HG02973 (cell line): Measurements from ENCODE around the gene EMC9.
"Not testable (repeated sequence)": the region's sequence is repeated elsewhere in the genome, so short reads cannot be mapped to it uniquely, and the experiment has no call there.

Experiments used
- ATAC-seq: cut with Tn5 transposase; IDR thresholded peaks from one replicate; pipeline ENCODE4 v1.9.1; 2021; ENCODE audit warnings: moderate library complexity; ENCODE audit not compliant: unreplicated experiment

EMC9 gene

GRCh38 chr14:24110523-24110922 lies 30.9 kb downstream of the EMC9 start:
- ATAC-seq, result no peak

- ATAC-seq, result no peak
These were observed 31.3 kb downstream of the EMC9 start for GRCh38 chr14:24110060-24110459.

DNA sequence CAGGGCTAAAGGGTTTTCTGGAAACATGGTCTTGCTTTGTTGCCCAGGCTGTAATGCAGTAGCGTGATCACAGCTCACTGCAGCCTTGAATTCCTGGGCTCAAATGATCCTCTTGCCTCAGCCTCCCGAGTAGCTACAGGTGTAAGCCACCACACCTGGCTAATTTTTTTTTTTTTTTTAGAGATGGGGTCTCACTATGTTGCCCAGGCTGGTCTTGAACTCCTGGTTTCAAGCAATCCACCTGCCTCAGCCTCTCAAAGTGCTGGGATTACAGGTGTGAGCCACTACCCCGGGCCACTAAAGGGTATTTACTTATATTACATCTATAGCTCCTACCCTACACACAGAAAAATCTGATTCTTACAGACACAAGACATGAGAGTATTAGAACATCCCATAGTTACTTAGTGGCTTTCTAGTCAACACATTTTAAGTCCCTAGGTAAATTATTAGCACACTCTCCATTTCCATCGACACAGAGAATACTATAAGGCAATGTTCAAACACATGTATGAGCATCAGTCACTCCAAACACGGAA lies 33.0 kb downstream of the EMC9 start:
- no peak for ATAC-seq

DNA sequence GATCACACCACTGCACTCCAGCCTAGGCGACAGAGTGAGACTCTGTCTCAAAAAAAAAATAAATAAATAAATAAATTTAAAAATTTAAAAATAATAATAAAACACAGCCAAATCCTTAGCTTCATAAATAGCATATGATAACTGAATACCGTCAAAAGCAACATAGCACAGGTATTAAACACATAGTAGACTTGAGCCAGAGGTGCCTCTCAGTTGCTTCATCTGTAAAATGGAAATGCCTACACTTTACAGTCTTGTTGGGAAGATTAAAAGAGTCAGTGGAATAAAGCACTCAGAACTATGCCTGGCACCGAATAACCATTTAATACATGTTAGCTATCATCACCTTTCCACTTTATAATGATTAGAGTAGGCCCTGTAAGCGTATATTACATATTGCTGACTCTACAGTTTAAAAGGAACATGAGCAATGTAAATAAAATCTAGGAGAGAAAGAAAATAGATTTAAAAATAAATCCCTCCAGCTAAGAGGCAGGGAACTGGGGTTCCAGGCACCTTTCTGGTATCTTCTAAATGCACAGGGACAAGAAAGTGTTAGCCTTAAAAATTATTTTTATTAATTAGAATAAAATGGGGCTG lies 34.6 kb downstream of the EMC9 start:
- no peak for ATAC-seq

DNA sequence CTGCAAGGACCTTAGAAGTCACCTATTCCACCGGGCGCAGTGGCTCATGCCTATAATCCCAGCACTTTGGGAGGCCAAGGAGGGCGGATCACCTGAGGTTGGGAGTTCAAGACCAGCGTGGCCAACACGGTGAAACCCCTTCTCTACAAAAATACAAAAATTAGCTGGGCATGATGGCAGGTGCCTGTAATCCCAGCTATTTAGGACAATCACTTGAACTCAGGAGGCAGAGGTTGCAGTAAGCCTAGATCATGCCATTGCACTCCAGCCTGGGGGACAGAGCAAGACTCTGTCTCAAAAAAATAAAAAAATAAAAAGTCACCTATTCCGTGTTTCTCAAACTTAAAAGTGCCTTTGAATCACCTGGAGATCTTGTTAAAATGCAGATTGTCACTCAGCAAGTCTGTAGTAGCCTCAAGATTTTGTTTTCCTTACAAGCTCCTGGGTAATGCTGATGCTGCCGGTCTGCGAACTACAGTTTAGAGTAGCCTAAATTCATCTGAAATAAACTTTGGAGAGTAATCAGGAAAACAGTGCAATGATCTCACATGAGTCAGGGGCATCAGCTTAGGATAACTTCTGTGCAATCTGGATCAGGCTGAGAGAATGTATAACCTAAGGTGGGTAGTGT lies 35.7 kb downstream of the EMC9 start:
- ATAC-seq, result not testable (repeated sequence)

DNA sequence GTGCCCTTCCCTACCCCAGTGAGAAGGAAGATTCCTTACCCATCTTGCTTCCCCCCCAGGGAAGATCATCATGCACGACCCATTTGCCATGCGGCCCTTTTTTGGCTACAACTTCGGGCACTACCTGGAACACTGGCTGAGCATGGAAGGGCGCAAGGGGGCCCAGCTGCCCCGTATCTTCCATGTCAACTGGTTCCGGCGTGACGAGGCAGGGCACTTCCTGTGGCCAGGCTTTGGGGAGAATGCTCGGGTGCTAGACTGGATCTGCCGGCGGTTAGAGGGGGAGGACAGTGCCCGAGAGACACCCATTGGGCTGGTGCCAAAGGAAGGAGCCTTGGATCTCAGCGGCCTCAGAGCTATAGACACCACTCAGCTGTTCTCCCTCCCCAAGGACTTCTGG lies 37.9 kb downstream of the EMC9 start:
- no peak for ATAC-seq

DNA sequence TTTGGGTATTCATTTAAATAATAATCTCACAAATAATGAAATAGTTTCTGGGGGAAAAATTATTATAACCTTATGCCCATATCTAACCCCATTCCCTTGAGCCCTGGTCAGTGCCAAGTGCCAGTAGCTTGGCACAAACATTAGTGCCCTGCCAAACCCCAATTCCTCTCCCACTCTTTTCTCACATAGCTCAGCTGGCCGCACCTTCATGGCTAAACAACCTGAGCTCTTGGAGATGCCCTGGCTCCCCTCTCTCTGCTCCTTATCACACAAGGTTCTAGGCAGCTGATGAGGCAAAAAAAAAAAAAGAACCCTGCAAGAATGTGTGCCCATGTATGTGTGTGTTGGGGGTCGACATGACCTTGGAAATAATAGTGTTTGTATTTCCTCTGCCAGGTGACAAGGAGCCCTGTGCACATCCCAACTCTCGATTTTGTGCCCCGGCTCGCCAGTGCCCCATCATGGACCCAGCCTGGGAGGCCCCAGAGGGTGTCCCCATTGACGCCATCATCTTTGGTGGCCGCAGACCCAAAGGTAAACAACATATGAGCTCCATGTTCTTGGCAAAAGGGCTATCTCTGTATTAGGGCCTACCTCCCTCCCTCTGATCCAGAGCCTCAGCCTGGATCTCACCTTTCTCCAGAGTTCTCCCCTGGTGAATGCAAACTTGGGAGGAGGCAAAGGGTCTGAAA lies 38.9 kb downstream of the EMC9 start:
- no peak for ATAC-seq

- ATAC-seq, result no peak
These were observed 40.4 kb downstream of the EMC9 start for GRCh38 chr14:24100982-24101494.

- no peak for ATAC-seq
These were observed 41.0 kb downstream of the EMC9 start for GRCh38 chr14:24100197-24100981.

DNA sequence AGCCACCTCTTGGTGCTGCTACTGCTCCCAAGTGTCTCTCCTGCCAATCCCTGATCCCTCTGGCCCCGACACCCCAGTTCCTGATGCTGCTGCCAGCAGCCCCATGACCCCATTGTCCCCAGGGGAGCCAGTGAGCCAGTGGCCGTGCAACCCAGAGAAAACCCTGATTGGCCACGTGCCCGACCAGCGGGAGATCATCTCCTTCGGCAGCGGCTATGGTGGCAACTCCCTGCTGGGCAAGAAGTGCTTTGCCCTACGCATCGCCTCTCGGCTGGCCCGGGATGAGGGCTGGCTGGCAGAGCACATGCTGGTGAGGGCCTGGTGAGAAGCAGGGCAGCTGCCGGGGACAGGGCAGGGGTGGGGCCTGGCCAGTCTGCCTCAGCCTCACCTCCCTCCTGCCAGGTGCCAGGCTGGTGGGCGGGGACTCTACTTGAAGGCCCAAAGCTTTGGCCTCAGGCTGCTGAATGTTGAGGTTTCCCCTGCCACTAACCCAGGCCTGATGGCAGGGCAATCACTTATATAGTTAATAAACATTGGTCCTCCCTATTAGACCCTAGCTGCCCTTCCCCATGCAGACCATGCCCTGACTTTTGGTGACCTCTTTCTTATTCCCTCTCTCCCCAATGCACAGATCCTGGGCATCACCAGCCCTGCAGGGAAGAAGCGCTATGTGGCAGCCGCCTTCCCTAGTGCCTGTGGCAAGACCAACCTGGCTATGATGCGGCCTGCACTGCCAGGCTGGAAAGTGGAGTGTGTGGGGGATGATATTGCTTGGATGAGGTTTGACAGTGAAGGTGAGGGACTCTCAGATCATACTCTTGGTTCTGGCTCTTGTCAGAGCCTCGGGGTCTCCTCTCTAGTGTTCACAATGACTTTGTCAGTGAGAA lies 42.2 kb downstream of the EMC9 start:
- ATAC-seq, result no peak

DNA sequence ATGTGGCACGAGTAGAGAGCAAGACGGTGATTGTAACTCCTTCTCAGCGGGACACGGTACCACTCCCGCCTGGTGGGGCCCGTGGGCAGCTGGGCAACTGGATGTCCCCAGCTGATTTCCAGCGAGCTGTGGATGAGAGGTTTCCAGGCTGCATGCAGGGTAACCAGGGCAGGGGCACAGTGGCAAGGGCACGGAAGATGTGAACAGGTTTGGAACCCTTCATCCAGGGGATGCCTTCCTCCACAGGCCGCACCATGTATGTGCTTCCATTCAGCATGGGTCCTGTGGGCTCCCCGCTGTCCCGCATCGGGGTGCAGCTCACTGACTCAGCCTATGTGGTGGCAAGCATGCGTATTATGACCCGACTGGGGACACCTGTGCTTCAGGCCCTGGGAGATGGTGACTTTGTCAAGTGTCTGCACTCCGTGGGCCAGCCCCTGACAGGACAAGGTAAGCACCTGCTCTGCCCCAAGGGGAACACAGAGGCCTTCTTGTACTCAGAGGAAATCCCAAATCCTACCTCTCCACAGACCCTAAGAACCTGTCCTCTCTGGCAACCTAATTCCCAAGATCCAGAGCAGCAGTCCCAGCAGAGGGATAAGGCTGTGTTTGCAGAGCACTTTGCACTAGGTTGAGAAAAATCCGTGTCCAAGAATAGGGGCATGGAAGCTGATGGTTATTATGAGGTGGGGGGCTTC lies 43.0 kb downstream of the EMC9 start:
- ATAC-seq, result no peak

- ATAC-seq, result no peak
These were observed 44.7 kb downstream of the EMC9 start for GRCh38 chr14:24096545-24097181.

DNA sequence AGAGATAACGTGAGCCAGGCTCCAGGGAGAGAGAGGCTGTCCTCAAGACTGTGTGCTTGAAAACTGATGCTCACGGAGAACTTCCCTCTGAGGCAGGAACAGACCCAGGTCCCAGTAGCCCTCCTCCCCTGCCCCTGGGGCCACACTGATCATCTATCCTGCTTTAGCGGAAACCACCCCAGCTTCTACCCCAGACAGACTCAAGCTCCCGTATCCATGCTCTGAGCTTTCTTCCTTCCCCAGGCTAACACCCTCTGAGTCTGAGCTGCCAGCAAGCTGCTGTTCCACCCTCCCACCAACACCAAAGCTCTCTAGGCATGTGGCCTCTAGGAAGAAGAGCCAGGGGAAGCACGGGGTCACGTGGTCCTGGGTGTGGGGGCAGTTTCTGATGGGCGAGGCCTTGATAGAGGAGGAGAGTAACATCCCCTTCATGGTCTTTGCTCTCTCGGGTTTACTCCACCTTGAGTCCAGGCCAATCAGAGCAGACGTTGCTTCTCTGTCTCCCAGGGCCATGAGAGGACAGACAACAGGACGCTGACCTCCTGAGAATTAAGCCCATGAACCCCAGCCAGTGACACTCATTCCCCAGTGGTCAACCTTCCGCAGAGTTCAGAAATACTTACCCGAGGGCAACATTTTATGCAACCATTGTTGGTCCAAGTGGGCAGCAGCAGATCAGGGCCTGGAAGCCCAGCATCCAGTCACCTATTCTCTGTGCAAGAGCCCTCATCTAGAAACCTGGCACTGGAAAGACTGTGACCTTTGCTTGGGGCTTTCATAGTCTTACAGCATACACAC lies 45.9 kb downstream of the EMC9 start:
- peak; percentile 58 for ATAC-seq

- peak; percentile 0 for ATAC-seq
These were observed 46.5 kb downstream of the EMC9 start for GRCh38 chr14:24094841-24095270.

GRCh38 chr14:24093901-24094840 lies 47.2 kb downstream of the EMC9 start, which contains the start of gene PCK2:
Gene PCK2, plus strand, starts transcription at chr14:24094311. Its CDS starts 95 bp downstream, at chr14:24094406.
- peak; percentile 38 for ATAC-seq

DNA sequence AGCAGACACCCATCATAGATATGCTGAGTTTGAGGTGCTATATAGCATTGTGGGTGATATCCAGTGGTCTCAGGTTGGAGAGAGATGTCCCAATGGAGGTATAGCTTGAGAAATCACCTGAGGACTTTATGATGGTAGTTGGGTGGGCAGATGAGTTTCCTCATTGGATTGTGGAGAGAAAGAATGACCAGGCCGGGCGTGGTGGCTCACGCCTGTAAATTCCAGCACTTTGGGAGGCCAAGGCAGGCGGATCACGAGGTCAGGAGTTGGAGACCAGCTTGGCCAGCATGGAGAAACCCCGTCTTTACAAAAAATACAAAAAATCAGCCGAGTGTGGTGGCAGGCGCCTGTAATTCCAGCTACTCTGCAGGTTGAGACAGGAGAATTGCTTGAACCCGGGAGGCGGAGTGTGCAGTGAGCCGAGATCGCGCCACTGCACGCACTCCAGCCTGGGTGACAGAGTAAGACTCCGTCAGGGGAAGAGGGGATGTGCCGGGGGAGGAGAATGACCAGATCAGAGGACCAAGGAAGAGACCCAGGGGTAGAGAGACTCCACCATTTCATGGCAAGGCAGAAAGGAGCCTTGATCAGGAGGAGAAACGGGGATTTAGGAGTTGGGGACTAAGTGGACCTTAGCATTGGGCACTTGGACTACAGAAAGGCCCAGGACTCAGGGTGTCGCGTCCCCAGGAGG lies 48.0 kb downstream of the EMC9 start:
- ATAC-seq, result no peak
